Chondrocyte (in vitro differentiated cells): Measurements from ENCODE around the gene NPC2. TPM values are rescaled to one million over a fixed set of nuclear protein-coding genes. Genes with fewer than 3 reads are reported as not detected.

ENCODE experiments used
- DNase-seq: peaks from one replicate; pipeline ENCODE4 v3.0.0; 2021; ENCODE audit warnings: mixed read lengths, low spot score
- H3K27ac Mint-ChIP-seq: one replicate; pipeline ENCODE4 v1.8.0; 2021; ENCODE audit warnings: mild to moderate bottlenecking, moderate library complexity, mixed read lengths; ENCODE audit not compliant: unreplicated experiment
- H3K27me3 Mint-ChIP-seq: 2 replicates; pipeline ENCODE4 v1.8.0; 2021; ENCODE audit warnings: low read depth, mixed read lengths
- H3K36me3 Mint-ChIP-seq: 2 replicates; pipeline ENCODE4 v1.8.0; 2021; ENCODE audit warnings: low read depth, mixed read lengths
- H3K4me1 Mint-ChIP-seq: 2 replicates; pipeline ENCODE4 v1.8.0; 2021; ENCODE audit warnings: low read depth, mild to moderate bottlenecking, mixed read lengths
- H3K4me3 Mint-ChIP-seq: one replicate; pipeline ENCODE4 v1.8.0; 2021; ENCODE audit warnings: mild to moderate bottlenecking, moderate library complexity, mixed read lengths; ENCODE audit not compliant: unreplicated experiment
- H3K9me3 Mint-ChIP-seq: 2 replicates; pipeline ENCODE4 v1.8.0; 2021; ENCODE audit warnings: low read depth, mixed read lengths
- CTCF ChIP-seq: fragments of 200-600 bp; sonication (generic); IDR thresholded peaks from 2 replicates; pipeline ENCODE4 v1.5.0; 2021; ENCODE audit warnings: antibody characterized with exemption, mild to moderate bottlenecking, moderate library complexity
- total RNA-seq: library from RNA; stranded (reverse); gene quantifications from 3 replicates; pipeline ENCODE4 v1.2.1, GENCODE V29; 2021

The NPC2 gene
- total RNA-seq, 1 donor from 2014 or later = 209 TPM

GRCh38 chr14:74442757-74443156 is 50.3 kb downstream of the NPC2 start:
- Mint-ChIP-seq H3K36me3 (no peaks in the 10 kb centered on the region), H3K27me3 (peaks cover 34% of the 10 kb centered on the region), H3K9me3 (no peaks in the 10 kb centered on the region), H3K4me3 (no peak overlapping the region), H3K27ac (no peak overlapping the region), H3K4me1 (no peaks in the 10 kb centered on the region)
- TF ChIP-seq CTCF = no peak
- no peak for DNase-seq

- Mint-ChIP-seq H3K27me3 (peaks cover 35% of the 10 kb centered on the region), H3K9me3 (no peaks in the 10 kb centered on the region)
- no peak for TF ChIP-seq CTCF
Observed at GRCh38 chr14:74441113-74441512, 52.0 kb downstream of the NPC2 start.

GRCh38 chr14:74438351-74438915 is 54.7 kb downstream of the NPC2 start:
- Mint-ChIP-seq H3K27ac (no peak overlapping the region), H3K4me1 (no peaks in the 10 kb centered on the region), H3K9me3 (no peaks in the 10 kb centered on the region), H3K27me3 (peaks cover 46% of the 10 kb centered on the region), H3K36me3 (peaks cover 3% of the 10 kb centered on the region), H3K4me3 (no peak overlapping the region)
- DNase-seq = no peak
- TF ChIP-seq CTCF = no peak

More at GRCh38 chr14:74441113-74441512, 52.0 kb downstream of the NPC2 start:
- no peak overlapping the region for H3K4me3 Mint-ChIP-seq
- no peak for DNase-seq
- no peak overlapping the region for H3K27ac Mint-ChIP-seq
- H3K36me3 Mint-ChIP-seq = no peaks in the 10 kb centered on the region
- H3K4me1 Mint-ChIP-seq = no peaks in the 10 kb centered on the region

- no peaks in the 10 kb centered on the region for H3K9me3 Mint-ChIP-seq
- DNase-seq = no peak
- peaks cover 43% of the 10 kb centered on the region for H3K27me3 Mint-ChIP-seq
- TF ChIP-seq CTCF = no peak
- H3K4me3 Mint-ChIP-seq = no peak overlapping the region
- H3K36me3 Mint-ChIP-seq = peaks cover 3% of the 10 kb centered on the region
- no peaks in the 10 kb centered on the region for H3K4me1 Mint-ChIP-seq
- H3K27ac Mint-ChIP-seq = no peak overlapping the region
Observed at GRCh38 chr14:74437496-74438053, 55.5 kb downstream of the NPC2 start.

- no peak overlapping the region for H3K27ac Mint-ChIP-seq
- no peak for TF ChIP-seq CTCF
- H3K4me1 Mint-ChIP-seq = no peaks in the 10 kb centered on the region
- no peaks in the 10 kb centered on the region for H3K9me3 Mint-ChIP-seq
- DNase-seq = no peak
- H3K27me3 Mint-ChIP-seq = peaks cover 56% of the 10 kb centered on the region
- H3K36me3 Mint-ChIP-seq = peaks cover 3% of the 10 kb centered on the region
- H3K4me3 Mint-ChIP-seq = no peak overlapping the region
Observed at GRCh38 chr14:74434294-74434693, 58.8 kb downstream of the NPC2 start.
